Smooth muscle cell (in vitro differentiated cells): ENCODE results near the gene APH1A. TPM values are rescaled to one million over a fixed set of nuclear protein-coding genes. Genes with fewer than 3 reads are reported as not detected.
"Not testable (repeated sequence)": the region's sequence is repeated elsewhere in the genome, so short reads cannot be mapped to it uniquely, and the experiment has no call there.

Experiments
- DNase-seq: peaks from one replicate; lab custom pipeline; 2025; ENCODE audit not compliant: unreplicated experiment; lab: John Stamatoyannopoulos, UW
- H2AFZ ChIP-seq: fragments of 200-600 bp; sonication (generic); 2 replicates; pipeline ENCODE4 v1.6.0; 2016; ENCODE audit warnings: antibody characterized with exemption, low read depth, mild to moderate bottlenecking
- H3F3A ChIP-seq: fragments of 200-600 bp; sonication (generic); 2 replicates; pipeline ENCODE4 v1.6.0; 2017; ENCODE audit warnings: antibody characterized with exemption, low read depth
- H3K27ac ChIP-seq: fragments of 200-600 bp; sonication (generic); 2 replicates; pipeline ENCODE4 v1.5.1; 2016; ENCODE audit warnings: low read depth, mild to moderate bottlenecking
- H3K27me3 ChIP-seq: fragments of 200-600 bp; sonication (generic); 2 replicates; pipeline ENCODE4 v1.6.1; 2016; ENCODE audit warnings: low read depth, mild to moderate bottlenecking
- H3K36me3 ChIP-seq: fragments of 200-600 bp; sonication (generic); 2 replicates; pipeline ENCODE4 v1.5.1; 2016; ENCODE audit warnings: low read depth
- H3K4me1 ChIP-seq: fragments of 200-600 bp; sonication (generic); 2 replicates; pipeline ENCODE4 v1.5.1; 2016; ENCODE audit warnings: low read depth
- H3K4me2 ChIP-seq: fragments of 200-600 bp; sonication (generic); 2 replicates; pipeline ENCODE4 v1.6.0; 2016; ENCODE audit warnings: mild to moderate bottlenecking
- H3K4me3 ChIP-seq: fragments of 200-600 bp; sonication (generic); 2 replicates; pipeline ENCODE4 v1.5.1; 2016; ENCODE audit warnings: mild to moderate bottlenecking
- H3K79me2 ChIP-seq: fragments of 200-600 bp; sonication (generic); 2 replicates; pipeline ENCODE4 v1.6.0; 2016; ENCODE audit warnings: low read depth, mild to moderate bottlenecking
- H3K9ac ChIP-seq: fragments of 200-600 bp; sonication (generic); 2 replicates; pipeline ENCODE4 v1.6.0; 2016; ENCODE audit warnings: low read depth
- H3K9me3 ChIP-seq: fragments of 200-600 bp; sonication (generic); replicated peaks from 2 replicates; pipeline ENCODE4 v1.5.1; 2016; ENCODE audit warnings: low read depth
- H4K20me1 ChIP-seq: fragments of 200-600 bp; sonication (generic); 2 replicates; pipeline ENCODE4 v1.6.0; 2016; ENCODE audit warnings: low read depth
- CTCF ChIP-seq: fragments of 200-600 bp; sonication (generic); IDR thresholded peaks from 2 replicates; pipeline ENCODE4 v1.5.1; 2017; ENCODE audit warnings: borderline replicate concordance, mild to moderate bottlenecking, antibody characterized with exemption; ENCODE audit not compliant: insufficient read depth, poor library complexity, severe bottlenecking
- WGBS: methylation state at CpG from one replicate; pipeline ENCODE4 v1.1.7; 2016; ENCODE audit warnings: low lambda C conversion rate; 5-methylcytosine and 5-hydroxymethylcytosine counted together
- polyA plus RNA-seq: library from polyadenylated mRNA; unstranded; fragments of >200 nt; fragmentation: Nextera tagmentation; extraction: Ambion mirVana; gene quantifications from 2 replicates; pipeline ENCODE4 v1.2.1, GENCODE V29; 2016
- total RNA-seq: library from RNA; depleted of rRNA; stranded (reverse); fragments of >200 nt; gene quantifications from 2 replicates; pipeline ENCODE4 v1.2.3, GENCODE V29; 2014

APH1A gene
- total and polyA plus RNA-seq, 2 experiments from 2014 or later: 43.4 to 74.8 TPM

- peaks cover 52% of the 10 kb centered on the region for H3K79me2 ChIP-seq
- peak overlapping the region; percentile 68 for H3K27ac ChIP-seq
- no peaks in the 10 kb centered on the region for H3K9me3 ChIP-seq
- 34% methylated on average over 15 of the region's 15 CpGs for WGBS
- peaks cover 7% of the 10 kb centered on the region for H3F3A ChIP-seq
- peak overlapping the region; percentile 90 for H3K4me2 ChIP-seq
- peak overlapping the region; percentile 77 for H2AFZ ChIP-seq
- H4K20me1 ChIP-seq: peaks cover 13% of the 10 kb centered on the region
- H3K9ac ChIP-seq: peak overlapping the region; percentile 81
- H3K36me3 ChIP-seq: no peaks in the 10 kb centered on the region
- peak overlapping the region; percentile 82 for H3K4me3 ChIP-seq
- TF ChIP-seq CTCF: no peak
- no peak for DNase-seq
- peaks cover 14% of the 10 kb centered on the region for H3K4me1 ChIP-seq
- H3K27me3 ChIP-seq: no peaks in the 10 kb centered on the region
Measured at GRCh38 chr1:150233359-150234308, 35.2 kb downstream of the APH1A start.

GRCh38 chr1:150232921-150233320 is 35.9 kb downstream of the APH1A start:
- not testable (repeated sequence) for H3K9me3 ChIP-seq, H3K27me3 ChIP-seq, H3K36me3 ChIP-seq, H3K9ac ChIP-seq, H3K4me3 ChIP-seq, H3F3A ChIP-seq, H2AFZ ChIP-seq, DNase-seq, H3K4me2 ChIP-seq, H3K27ac ChIP-seq
- peaks cover 52% of the 10 kb centered on the region for H3K79me2 ChIP-seq
- H3K4me1 ChIP-seq: peaks cover 14% of the 10 kb centered on the region
- WGBS: 93% methylated on average over 10 of the region's 10 CpGs
- H4K20me1 ChIP-seq: peaks cover 13% of the 10 kb centered on the region

- not testable (repeated sequence) for H3F3A ChIP-seq, H3K4me2 ChIP-seq, H3K27ac ChIP-seq, H3K4me1 ChIP-seq, DNase-seq, H4K20me1 ChIP-seq, H3K9me3 ChIP-seq, H3K27me3 ChIP-seq, H3K4me3 ChIP-seq, H2AFZ ChIP-seq, H3K9ac ChIP-seq
- Histone ChIP-seq H3K79me2 (peaks cover 30% of the 10 kb centered on the region), H3K36me3 (peaks cover 11% of the 10 kb centered on the region)
- 96% methylated on average over 10 of the region's 10 CpGs for WGBS
Measured at GRCh38 chr1:150228246-150228645, 40.6 kb downstream of the APH1A start.

- DNase-seq: no peak
- no peaks in the 10 kb centered on the region for H3K4me1 ChIP-seq
Measured at GRCh38 chr1:150227228-150227627, 41.6 kb downstream of the APH1A start.

More at GRCh38 chr1:150227228-150227627, 41.6 kb downstream of the APH1A start:
- peaks cover 21% of the 10 kb centered on the region for H3K79me2 ChIP-seq
- no peak overlapping the region for H3K9ac ChIP-seq
- no peaks in the 10 kb centered on the region for H3K27me3 ChIP-seq
- no peak overlapping the region for H3K4me2 ChIP-seq
- H3F3A ChIP-seq: no peaks in the 10 kb centered on the region
- peaks cover 11% of the 10 kb centered on the region for H3K36me3 ChIP-seq
- no peak overlapping the region for H3K27ac ChIP-seq
- no peaks in the 10 kb centered on the region for H3K9me3 ChIP-seq
- no peak overlapping the region for H3K4me3 ChIP-seq
- no peak for TF ChIP-seq CTCF
- no peak overlapping the region for H2AFZ ChIP-seq
- no peaks in the 10 kb centered on the region for H4K20me1 ChIP-seq
